Left ventricle myocardium inferior (tissue), 1 donor: ENCODE measurements around the gene HOXA7. TPM values are rescaled to one million over a fixed set of nuclear protein-coding genes. Genes with fewer than 3 reads are reported as not detected.

Experiments used
- DNase-seq: peaks from one replicate; pipeline ENCODE4 v3.0.0-alpha.2; 2020
- H3K27ac ChIP-seq: fragments of 200-600 bp; replicated peaks from 2 replicates; pipeline ENCODE4 v1.8.0; 2021
- H3K27me3 ChIP-seq: fragments of 200-600 bp; 2 replicates; pipeline ENCODE4 v1.8.0; 2021; ENCODE audit warnings: low read depth
- H3K36me3 ChIP-seq: fragments of 200-600 bp; 2 replicates; pipeline ENCODE4 v1.8.0; 2021
- H3K4me1 ChIP-seq: fragments of 200-600 bp; 2 replicates; pipeline ENCODE4 v1.8.0; 2021
- H3K4me3 ChIP-seq: fragments of 200-600 bp; 2 replicates; pipeline ENCODE4 v1.8.0; 2021; ENCODE audit warnings: mild to moderate bottlenecking, moderate library complexity
- H3K9me3 ChIP-seq: fragments of 200-600 bp; replicated peaks from 2 replicates; pipeline ENCODE4 v1.8.0; 2021
- CTCF ChIP-seq: fragments of 200-600 bp; IDR thresholded peaks from 2 replicates; pipeline ENCODE4 v1.8.0; 2021; ENCODE audit warnings: antibody characterized with exemption, mild to moderate bottlenecking, borderline replicate concordance
- intact Hi-C: fragments of 100-400 bp; cut with micrococcal nuclease; formaldehyde crosslinking; loops from one replicate; pipeline ENCODE4 v1.11.0; 2022
- total RNA-seq: library from RNA; stranded (reverse); fragmentation: NEBNext Ultra II Directional; extraction: Animal tissue kit (Norgen Biotek cat#: 25700); gene quantifications from one replicate; pipeline ENCODE4 v1.2.1, GENCODE V29; 2021
- donor health status: DM: no; HTN: yes; CAD: no; lungs with severe emphysema.

The HOXA7 gene
- total RNA-seq, 1 donor from 2014 or later = 0.36 TPM

GRCh38 chr7:27202862-27203134, 46.3 kb upstream of the HOXA7 start:
- Histone ChIP-seq H3K4me3 (no peak overlapping the region), H3K4me1 (peaks cover 43% of the 10 kb centered on the region), H3K27ac (no peak overlapping the region), H3K9me3 (no peaks in the 10 kb centered on the region), H3K36me3 (no peaks in the 10 kb centered on the region), H3K27me3 (peaks cover 99% of the 10 kb centered on the region)
- no peak for TF ChIP-seq CTCF
- intact Hi-C loops = no loop called here
- DNase-seq = no peak

- intact Hi-C loops = no loop called here
- H3K27ac ChIP-seq = no peak overlapping the region
- peaks cover 99% of the 10 kb centered on the region for H3K27me3 ChIP-seq
- peaks cover 43% of the 10 kb centered on the region for H3K4me1 ChIP-seq
- no peaks in the 10 kb centered on the region for H3K9me3 ChIP-seq
- TF ChIP-seq CTCF = no peak
- H3K4me3 ChIP-seq = no peak overlapping the region
- DNase-seq = no peak
- H3K36me3 ChIP-seq = no peaks in the 10 kb centered on the region
Observed at GRCh38 chr7:27202018-27202861, 45.8 kb upstream of the HOXA7 start.

- intact Hi-C loops = no loop called here
Observed at GRCh38 chr7:27201580-27202017, 45.1 kb upstream of the HOXA7 start.

GRCh38 chr7:27200761-27201579, 44.5 kb upstream of the HOXA7 start:
- H3K27me3 ChIP-seq = peaks cover 99% of the 10 kb centered on the region
- H3K4me1 ChIP-seq = peaks cover 43% of the 10 kb centered on the region
- TF ChIP-seq CTCF = no peak
- intact Hi-C loops = no loop called here
- H3K9me3 ChIP-seq = no peaks in the 10 kb centered on the region
- no peaks in the 10 kb centered on the region for H3K36me3 ChIP-seq
- H3K4me3 ChIP-seq = peak overlapping the region; percentile 51
- DNase-seq = no peak
- H3K27ac ChIP-seq = no peak overlapping the region

More at GRCh38 chr7:27201580-27202017, 45.1 kb upstream of the HOXA7 start:
- no peak for TF ChIP-seq CTCF
- Histone ChIP-seq H3K36me3 (no peaks in the 10 kb centered on the region), H3K4me1 (peaks cover 43% of the 10 kb centered on the region), H3K9me3 (no peaks in the 10 kb centered on the region), H3K27ac (no peak overlapping the region), H3K27me3 (peaks cover 99% of the 10 kb centered on the region), H3K4me3 (peak overlapping the region; percentile 51)
- no peak for DNase-seq

- DNase-seq = no peak
- intact Hi-C loops = loop anchor here (5.0 kb wide), 1 partner anchor 877 kb away; no protein-coding TSS in a partner anchor
- Histone ChIP-seq H3K9me3 (no peaks in the 10 kb centered on the region), H3K27me3 (peaks cover 99% of the 10 kb centered on the region), H3K36me3 (no peaks in the 10 kb centered on the region), H3K27ac (no peak within 1 kb of the TSS), H3K4me1 (peaks cover 38% of the 10 kb centered on the region), H3K4me3 (peak within 1 kb of the TSS; percentile 51)
- no peak for TF ChIP-seq CTCF
Observed at GRCh38 chr7:27199849-27200760, 43.6 kb upstream of the HOXA7 start, which contains the start of gene HOXA13. HOXA13 (minus strand) TSS chr7:27200091; CDS start chr7:27200077, 14 bp downstream.
